NT2/D1 (cell line): ENCODE measurements around the gene KANSL1L.

Experiments used
- SUZ12 ChIP-seq: IDR thresholded peaks from 2 replicates; pipeline ENCODE4 v1.6.1; 2011; ENCODE audit not compliant: insufficient read length, insufficient read depth; ENCODE audit errors: extremely low read depth
- YY1 ChIP-seq: IDR thresholded peaks from 2 replicates; pipeline ENCODE4 v1.6.1; 2011; ENCODE audit not compliant: insufficient read length, insufficient read depth
- ZNF274 ChIP-seq: IDR thresholded peaks from 2 replicates; pipeline ENCODE4 v1.6.1; 2011; ENCODE audit warnings: mild to moderate bottlenecking, low read depth, low read length

DNA sequence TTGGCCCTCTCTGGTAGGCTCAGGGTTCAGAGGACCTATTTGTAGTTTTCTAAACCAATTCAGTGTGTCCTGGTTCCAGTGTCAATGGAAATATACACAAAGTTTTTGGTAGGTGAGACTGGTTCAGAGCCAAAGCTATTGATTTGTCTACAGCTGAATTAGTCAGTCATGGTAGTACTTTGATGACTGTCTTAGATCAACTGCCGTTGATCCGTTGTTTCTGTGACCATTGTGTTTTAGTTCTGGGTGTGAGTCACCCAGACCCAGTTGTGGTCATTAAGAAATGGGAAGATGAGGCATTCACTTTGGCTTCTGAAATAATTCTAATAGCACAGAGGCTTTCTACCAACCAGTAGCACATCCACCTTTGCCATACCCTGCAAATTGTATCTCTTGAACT, 184.8 kb downstream of the KANSL1L start:
- TF ChIP-seq ZNF274: no peak
- TF ChIP-seq YY1: no peak
- no peak for TF ChIP-seq SUZ12
